WERI-Rb-1 (cell line): ENCODE measurements around the gene FAAP100.
"Not testable (repeated sequence)": the region's sequence is repeated elsewhere in the genome, so short reads cannot be mapped to it uniquely, and the experiment has no call there.

Experiments used
- DNase-seq: peaks from one replicate; pipeline ENCODE4 v3.0.0-alpha.2; 2020
- H3K27ac ChIP-seq: fragments of 250-450 bp; sonication (Bioruptor Pico); 2 replicates; pipeline ENCODE4 v1.5.1; 2020; ENCODE audit warnings: mild to moderate bottlenecking, moderate library complexity
- H3K27me3 ChIP-seq: fragments of 250-450 bp; sonication (Bioruptor Pico); 2 replicates; pipeline ENCODE4 v1.5.1; 2021; ENCODE audit warnings: mild to moderate bottlenecking, low read depth, moderate library complexity; ENCODE audit not compliant: insufficient read depth, severe bottlenecking
- H3K36me3 ChIP-seq: fragments of 250-450 bp; sonication (Bioruptor Pico); 2 replicates; pipeline ENCODE4 v1.5.1; 2020; ENCODE audit warnings: mild to moderate bottlenecking, moderate library complexity
- H3K4me3 ChIP-seq: 2 replicates; pipeline ENCODE4 v1.5.1; 2011; ENCODE audit warnings: low read depth, mild to moderate bottlenecking, control low read depth, low read length
- H3K9me3 ChIP-seq: fragments of 250-450 bp; sonication (Bioruptor Pico); 2 replicates; pipeline ENCODE4 v1.5.1; 2021; ENCODE audit warnings: mild to moderate bottlenecking, moderate library complexity; ENCODE audit not compliant: severe bottlenecking
- TF ChIP-seq, protein P1 (sequence below): IDR thresholded peaks from 2 replicates; pipeline ENCODE4 v1.5.1; 2011; ENCODE audit warnings: low read depth, mild to moderate bottlenecking, control low read depth, inconsistent platforms, low read length

Gene FAAP100

DNA sequence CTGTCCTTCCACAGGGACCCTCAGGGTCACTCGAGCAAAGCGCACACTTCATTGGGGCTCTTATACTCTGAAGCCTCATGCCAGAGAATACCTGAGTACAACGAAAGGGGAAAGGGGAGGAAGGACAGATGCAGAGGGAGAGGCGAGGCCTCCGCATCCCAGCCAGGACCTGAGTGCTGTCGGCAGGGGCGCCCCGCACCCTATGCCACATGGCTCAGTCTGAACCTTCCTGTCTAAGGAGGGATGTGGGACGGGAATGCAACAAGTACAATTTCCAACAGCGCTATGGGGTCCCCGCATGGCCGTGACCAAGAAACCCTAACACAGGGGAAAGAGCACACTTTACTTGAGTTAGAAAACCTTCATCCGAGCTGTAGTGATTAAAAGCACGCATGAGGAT is 39.8 kb upstream of the FAAP100 start:
- TF ChIP-seq, protein P1, sequence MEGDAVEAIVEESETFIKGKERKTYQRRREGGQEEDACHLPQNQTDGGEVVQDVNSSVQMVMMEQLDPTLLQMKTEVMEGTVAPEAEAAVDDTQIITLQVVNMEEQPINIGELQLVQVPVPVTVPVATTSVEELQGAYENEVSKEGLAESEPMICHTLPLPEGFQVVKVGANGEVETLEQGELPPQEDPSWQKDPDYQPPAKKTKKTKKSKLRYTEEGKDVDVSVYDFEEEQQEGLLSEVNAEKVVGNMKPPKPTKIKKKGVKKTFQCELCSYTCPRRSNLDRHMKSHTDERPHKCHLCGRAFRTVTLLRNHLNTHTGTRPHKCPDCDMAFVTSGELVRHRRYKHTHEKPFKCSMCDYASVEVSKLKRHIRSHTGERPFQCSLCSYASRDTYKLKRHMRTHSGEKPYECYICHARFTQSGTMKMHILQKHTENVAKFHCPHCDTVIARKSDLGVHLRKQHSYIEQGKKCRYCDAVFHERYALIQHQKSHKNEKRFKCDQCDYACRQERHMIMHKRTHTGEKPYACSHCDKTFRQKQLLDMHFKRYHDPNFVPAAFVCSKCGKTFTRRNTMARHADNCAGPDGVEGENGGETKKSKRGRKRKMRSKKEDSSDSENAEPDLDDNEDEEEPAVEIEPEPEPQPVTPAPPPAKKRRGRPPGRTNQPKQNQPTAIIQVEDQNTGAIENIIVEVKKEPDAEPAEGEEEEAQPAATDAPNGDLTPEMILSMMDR = no peak
- Histone ChIP-seq H3K27ac (no peak overlapping the region), H3K9me3 (no peaks in the 10 kb centered on the region), H3K36me3 (peaks cover 93% of the 10 kb centered on the region), H3K27me3 (no peaks in the 10 kb centered on the region), H3K4me3 (no peak overlapping the region)
- DNase-seq = no peak

DNA sequence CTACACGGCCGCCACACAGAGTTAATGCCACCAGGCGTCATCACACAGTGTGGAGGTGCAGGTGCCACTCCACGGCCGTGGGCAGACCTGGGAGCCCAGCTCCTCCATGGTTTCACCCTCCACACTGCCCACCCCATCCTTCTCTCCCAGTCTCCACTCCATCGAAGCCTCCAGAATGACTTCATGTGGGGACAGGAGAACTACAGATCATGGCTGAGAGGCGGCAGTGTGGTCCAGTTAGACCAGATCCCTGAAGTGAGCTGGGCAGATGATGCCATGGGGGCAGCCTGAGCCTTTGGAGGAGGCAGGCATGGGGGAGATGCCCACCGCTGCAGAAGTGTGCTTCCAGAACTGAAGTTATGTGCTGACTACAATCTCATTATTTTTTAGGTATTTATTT is 38.0 kb upstream of the FAAP100 start:
- H3K36me3 ChIP-seq = peaks cover 95% of the 10 kb centered on the region
- no peaks in the 10 kb centered on the region for H3K27me3 ChIP-seq
- H3K4me3 ChIP-seq = no peak overlapping the region
- TF ChIP-seq, protein P1 = no peak
- DNase-seq = no peak
- no peak overlapping the region for H3K27ac ChIP-seq
- no peaks in the 10 kb centered on the region for H3K9me3 ChIP-seq

DNA sequence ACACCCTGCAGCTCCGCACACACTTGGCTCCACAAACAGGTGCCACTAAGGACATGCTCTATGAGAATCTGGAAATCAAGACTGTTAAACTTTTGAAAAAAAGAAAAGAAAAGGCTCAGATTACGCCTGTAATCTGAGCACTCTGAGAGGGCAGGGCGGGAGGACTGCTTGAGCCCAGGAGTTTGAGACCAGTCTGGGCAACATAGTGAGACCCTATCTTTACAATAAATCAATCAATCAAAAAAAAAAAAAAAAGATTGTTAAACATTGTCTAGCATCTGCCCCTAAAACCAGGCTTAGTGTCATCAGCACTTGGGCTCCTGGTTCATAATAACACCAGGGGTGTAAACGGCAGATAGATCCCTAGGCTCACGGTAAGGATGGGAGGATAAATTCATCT is 37.5 kb upstream of the FAAP100 start:
- Histone ChIP-seq H3K9me3 (no peaks in the 10 kb centered on the region), H3K27me3 (no peaks in the 10 kb centered on the region), H3K4me3 (no peak overlapping the region), H3K36me3 (peaks cover 94% of the 10 kb centered on the region), H3K27ac (no peak overlapping the region)
- no peak for DNase-seq
- TF ChIP-seq, protein P1 = no peak

DNA sequence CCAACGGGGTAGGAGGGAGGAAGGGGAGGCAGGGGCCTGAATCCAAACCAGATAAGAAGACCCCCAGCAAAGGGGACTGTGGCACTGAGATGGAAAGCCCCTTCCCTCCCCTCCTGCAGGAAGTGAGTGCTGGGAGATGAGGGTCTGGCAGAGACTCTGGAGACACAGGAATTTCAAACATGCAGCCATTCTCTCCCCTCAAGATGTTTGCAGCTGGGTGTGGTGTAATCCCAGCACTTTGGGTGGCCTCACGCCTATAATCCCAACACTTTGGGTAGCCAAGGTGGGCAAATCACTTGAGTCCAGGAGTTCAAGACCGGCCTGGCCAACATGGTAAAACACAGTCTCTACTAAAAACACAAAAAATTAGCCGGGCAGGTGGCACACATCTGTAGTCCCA is 33.9 kb upstream of the FAAP100 start:
- no peak for DNase-seq
- H3K4me3 ChIP-seq = no peak overlapping the region
- TF ChIP-seq, protein P1 = no peak
- no peak overlapping the region for H3K27ac ChIP-seq
- peaks cover 94% of the 10 kb centered on the region for H3K36me3 ChIP-seq
- no peaks in the 10 kb centered on the region for H3K27me3 ChIP-seq
- H3K9me3 ChIP-seq = no peaks in the 10 kb centered on the region

DNA sequence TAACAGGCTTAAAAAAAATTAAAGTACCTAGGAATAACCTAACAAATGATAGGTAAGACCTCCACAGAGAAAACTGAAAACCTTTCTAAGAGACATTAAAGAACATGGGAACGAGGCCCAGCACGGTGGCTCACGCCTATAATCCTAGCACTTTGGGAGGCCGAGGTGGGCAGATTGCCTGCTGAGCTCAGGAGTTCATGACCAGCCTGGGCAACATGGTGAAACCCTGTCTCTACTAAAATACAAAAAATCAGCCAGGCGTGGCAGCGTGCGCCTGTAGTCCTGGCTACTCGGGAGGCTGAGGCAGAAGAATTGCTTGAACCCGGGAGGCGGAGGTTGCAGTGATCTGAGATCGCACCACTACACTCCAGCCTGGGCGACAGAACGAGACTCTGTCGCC is 32.6 kb upstream of the FAAP100 start:
- H3K36me3 ChIP-seq = peaks cover 92% of the 10 kb centered on the region
- H3K27ac ChIP-seq, DNase-seq, H3K4me3 ChIP-seq, H3K9me3 ChIP-seq, H3K27me3 ChIP-seq: not testable (repeated sequence)

DNA sequence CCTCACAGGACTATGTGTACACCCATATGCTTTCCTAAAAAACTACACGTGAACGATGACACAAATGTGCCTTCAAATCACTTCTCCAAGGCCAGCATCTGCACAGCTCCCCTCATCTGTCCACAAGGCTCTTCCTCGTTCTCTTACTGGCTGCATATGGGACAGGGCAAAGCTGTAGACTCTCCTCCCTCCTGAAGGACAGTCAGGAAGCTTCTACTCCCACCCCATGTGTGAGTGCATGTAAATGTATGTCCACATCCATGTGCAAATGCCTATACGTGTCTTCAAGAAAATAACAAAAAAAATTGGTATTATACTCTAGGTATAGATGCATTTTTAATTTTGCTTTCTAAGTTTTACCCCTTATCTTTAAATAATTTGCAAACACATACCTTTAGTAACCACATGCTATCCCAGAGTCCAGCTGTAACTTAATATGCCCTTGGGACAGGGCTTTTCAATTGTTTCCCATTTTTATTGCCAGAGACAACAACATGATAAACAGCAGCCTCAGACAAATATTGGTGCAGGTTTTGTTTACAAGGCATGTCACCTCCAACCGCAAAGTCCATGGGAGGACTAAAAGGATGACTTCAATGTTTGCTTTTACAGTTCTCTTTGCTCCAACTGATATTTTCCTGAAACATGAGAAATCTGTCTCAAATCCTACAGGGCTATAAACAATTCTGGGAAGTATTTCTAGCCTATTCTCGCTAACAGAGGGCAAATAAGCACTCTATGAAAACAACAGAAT is 31.6 kb upstream of the FAAP100 start:
- H3K4me3 ChIP-seq = no peak overlapping the region
- no peaks in the 10 kb centered on the region for H3K27me3 ChIP-seq
- no peak overlapping the region for H3K27ac ChIP-seq
- no peaks in the 10 kb centered on the region for H3K9me3 ChIP-seq
- peaks cover 92% of the 10 kb centered on the region for H3K36me3 ChIP-seq
- TF ChIP-seq, protein P1 = no peak
- DNase-seq = no peak
